Right atrium auricular region (tissue), 2 donors: ENCODE results near the gene NDST1. TPM values are rescaled to one million over a fixed set of nuclear protein-coding genes. Genes with fewer than 3 reads are reported as not detected.
"Not testable (repeated sequence)": the region's sequence is repeated elsewhere in the genome, so short reads cannot be mapped to it uniquely, and the experiment has no call there.

Source experiments
- DNase-seq: peaks from one replicate; pipeline ENCODE4 v3.0.0-alpha.2; 2019; ENCODE audit warnings: low spot score
- H3K27ac ChIP-seq, 2 donors: fragments of 200-600 bp; sonication (generic); 1 replicate in 1 of 2; 2 replicates in 1 of 2; pipeline ENCODE4 v1.5.1; 2016 to 2019
- H3K27me3 ChIP-seq, 2 donors: fragments of 200-600 bp; sonication (generic); one replicate each; pipeline versions ENCODE4 v1.5.1 to v1.6.0; 2017 to 2019
- H3K36me3 ChIP-seq: fragments of 200-600 bp; sonication (generic); one replicate; pipeline ENCODE4 v1.5.1; 2016
- H3K4me1 ChIP-seq, 2 donors: fragments of 200-600 bp; sonication (generic); one replicate each; pipeline versions ENCODE4 v1.5.1 to v1.6.0; 2017 to 2019
- H3K4me3 ChIP-seq, 2 donors: fragments of 200-600 bp; sonication (generic); 1 replicate in 1 of 2; 2 replicates in 1 of 2; pipeline ENCODE4 v1.5.1; 2017 to 2019; ENCODE audit warnings: mild to moderate bottlenecking in 1 of 2, moderate library complexity in 1 of 2
- H3K9me3 ChIP-seq, 2 donors: fragments of 200-600 bp; sonication (generic); one replicate each; pipeline ENCODE4 v1.5.1; 2019
- total RNA-seq, 2 donors: library from RNA; depleted of rRNA; stranded (reverse); fragments of >200 nt; gene quantifications; one replicate each; pipeline ENCODE4 v1.1.0, GENCODE V29; 2016
- TF ChIP-seq, protein P1 (sequence below), 2 donors: fragments of 200-600 bp; sonication (generic); IDR thresholded peaks; one replicate each; pipeline ENCODE4 v1.5.1; 2019; ENCODE audit warnings: antibody characterized with exemption in 2 of 2

The NDST1 gene
- total RNA-seq, 2 donors from 2014 or later: 81.4 to 91.8 TPM

DNA sequence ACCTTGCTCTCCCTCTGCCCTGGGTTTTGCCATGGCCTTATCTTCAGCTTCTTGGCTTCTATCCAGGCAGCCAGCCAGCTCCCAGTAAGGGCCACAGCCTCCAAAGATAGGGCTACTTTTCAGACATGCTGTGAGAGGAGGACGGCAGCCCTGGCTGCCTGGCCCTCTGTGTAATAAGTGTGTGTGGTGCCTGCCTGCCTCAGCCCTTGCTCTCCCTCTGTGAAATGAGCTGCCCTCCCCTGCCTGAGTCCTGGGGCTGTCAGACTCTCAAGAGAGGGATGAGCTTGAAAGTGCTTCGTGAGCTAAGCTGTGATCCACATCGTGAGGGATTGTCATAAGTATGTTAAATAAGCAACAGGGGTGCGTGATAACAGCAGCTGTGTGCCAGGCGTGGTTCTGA lies 8.1 kb downstream of the NDST1 start:
- Histone ChIP-seq H3K27me3 (no peaks in the 10 kb centered on the region), H3K27ac (peak overlapping the region; percentile 73 to 78), H3K4me3 (no peak overlapping the region), H3K36me3 (peaks cover 3% of the 10 kb centered on the region), H3K4me1 (peaks cover 0 to 85% of the 10 kb centered on the region in 2 donors), H3K9me3 (no peaks in the 10 kb centered on the region)
- DNase-seq: peak; percentile 71
- TF ChIP-seq, protein P1, sequence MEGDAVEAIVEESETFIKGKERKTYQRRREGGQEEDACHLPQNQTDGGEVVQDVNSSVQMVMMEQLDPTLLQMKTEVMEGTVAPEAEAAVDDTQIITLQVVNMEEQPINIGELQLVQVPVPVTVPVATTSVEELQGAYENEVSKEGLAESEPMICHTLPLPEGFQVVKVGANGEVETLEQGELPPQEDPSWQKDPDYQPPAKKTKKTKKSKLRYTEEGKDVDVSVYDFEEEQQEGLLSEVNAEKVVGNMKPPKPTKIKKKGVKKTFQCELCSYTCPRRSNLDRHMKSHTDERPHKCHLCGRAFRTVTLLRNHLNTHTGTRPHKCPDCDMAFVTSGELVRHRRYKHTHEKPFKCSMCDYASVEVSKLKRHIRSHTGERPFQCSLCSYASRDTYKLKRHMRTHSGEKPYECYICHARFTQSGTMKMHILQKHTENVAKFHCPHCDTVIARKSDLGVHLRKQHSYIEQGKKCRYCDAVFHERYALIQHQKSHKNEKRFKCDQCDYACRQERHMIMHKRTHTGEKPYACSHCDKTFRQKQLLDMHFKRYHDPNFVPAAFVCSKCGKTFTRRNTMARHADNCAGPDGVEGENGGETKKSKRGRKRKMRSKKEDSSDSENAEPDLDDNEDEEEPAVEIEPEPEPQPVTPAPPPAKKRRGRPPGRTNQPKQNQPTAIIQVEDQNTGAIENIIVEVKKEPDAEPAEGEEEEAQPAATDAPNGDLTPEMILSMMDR (IDR thresholded peaks at IDR 0.05): no peak

DNA sequence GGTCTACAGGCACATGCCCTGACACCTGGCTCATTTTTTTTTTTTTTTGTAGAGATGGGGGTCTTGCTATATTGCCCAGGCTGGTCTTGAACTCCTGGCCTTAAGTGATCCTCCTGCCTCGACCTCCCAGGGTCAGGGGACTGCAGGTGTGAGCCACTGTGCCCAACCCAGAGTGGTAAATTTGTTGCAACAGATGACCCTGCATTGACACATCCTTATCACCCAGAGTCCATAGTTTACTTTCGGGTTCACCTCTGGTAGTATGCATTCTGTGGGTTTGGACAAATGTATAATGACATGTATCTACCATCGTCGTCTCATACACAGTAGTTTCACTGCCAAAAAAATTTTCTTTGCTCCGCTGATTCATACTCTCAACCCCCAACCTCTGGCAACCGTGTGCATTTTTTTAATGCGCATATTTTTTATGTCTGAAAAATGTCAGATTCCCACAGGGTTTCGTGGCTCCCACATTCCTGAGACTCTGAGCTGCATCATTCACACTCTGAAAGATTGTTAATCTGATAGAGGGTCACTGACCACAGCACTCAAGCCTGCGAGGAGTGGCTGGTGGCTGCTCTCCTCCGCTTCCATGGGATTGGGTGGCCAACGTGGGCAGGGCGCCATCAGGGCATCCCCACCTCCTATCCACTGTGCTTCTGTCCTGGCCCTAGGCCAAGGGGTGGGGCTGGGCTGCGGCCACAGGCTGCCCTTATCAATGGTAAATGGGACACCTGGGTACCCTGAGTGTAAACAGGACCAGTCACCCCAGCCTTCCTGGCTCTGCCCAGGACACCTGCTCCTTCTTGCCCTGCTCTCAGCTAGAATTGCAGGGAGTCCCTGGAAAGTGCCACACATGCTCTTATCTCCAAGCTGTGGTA lies 9.6 kb downstream of the NDST1 start:
- no peak for DNase-seq
- Histone ChIP-seq H3K9me3 (no peaks in the 10 kb centered on the region), H3K27me3 (no peaks in the 10 kb centered on the region), H3K4me3 (no peak overlapping the region), H3K27ac (peak overlapping the region; percentile 5 to 37), H3K36me3 (peaks cover 14% of the 10 kb centered on the region), H3K4me1 (peaks cover 0 to 85% of the 10 kb centered on the region in 2 donors)
- TF ChIP-seq, protein P1 (IDR thresholded peaks at IDR 0.05): no peak

DNA sequence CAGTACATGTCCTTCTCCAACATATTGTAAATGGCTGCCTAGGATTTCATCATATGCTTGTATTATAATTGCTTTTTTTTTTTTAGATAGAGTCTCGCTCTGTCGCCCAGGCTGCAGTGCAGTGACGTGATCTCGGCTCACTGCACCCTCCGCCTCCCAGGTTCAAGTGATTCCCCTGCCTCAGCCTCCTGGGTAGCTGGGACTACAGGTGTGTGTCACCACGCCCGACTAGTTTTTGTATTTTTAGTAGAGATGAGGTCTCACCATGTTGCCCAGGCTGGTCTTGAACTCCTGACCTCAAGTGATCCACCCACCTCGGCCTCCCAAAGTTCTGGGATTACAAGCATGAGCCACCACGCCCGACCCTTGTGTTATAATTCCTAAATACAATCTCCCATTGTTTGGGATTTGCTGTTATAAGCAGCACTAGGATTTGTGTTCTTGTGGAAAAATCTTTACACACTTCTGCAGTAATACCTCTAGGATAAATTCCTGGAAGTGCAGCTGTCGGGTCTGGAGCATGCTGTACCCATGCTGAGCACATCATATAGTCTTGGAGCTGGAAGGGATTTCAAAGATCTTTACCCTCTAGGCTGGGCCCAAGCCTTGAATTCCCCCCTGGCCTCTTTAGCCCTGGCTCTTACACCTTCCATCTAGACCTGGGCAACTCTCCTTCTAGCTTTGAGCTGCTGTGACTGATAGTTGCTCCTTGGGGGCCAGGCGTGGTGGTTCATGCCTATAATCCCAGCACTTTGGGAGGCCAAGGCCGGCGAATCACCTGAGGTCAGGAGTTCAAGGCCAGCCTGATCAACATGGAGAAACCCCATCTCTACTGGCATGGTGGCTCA lies 11.0 kb downstream of the NDST1 start:
- not testable (repeated sequence) for H3K27ac ChIP-seq, H3K4me3 ChIP-seq, DNase-seq, H3K27me3 ChIP-seq, H3K9me3 ChIP-seq
- H3K36me3 ChIP-seq: peaks cover 14% of the 10 kb centered on the region
- H3K4me1 ChIP-seq: peaks cover 0 to 95% of the 10 kb centered on the region in 2 donors

DNA sequence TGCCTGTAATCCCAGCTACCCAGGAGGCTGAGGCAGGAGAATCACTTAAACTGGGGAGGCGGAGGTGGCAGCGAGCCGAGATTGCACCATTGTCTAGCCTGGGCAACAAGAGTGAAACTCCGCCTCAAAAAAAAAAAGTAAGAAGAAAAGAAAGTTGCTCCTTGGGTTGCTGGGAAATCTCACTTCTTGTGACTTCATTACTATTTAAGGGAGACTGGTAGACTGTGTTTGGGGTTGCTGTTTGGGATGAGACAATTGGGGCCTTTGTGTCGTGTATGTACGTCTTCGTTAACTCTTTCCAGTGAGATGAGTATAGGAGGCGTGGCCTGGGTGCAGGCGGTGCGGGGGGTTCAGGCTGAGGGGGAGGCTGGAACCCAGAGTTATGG lies 11.6 kb downstream of the NDST1 start:
- Histone ChIP-seq H3K36me3 (peaks cover 14% of the 10 kb centered on the region), H3K4me1 (peaks cover 0 to 100% of the 10 kb centered on the region in 2 donors), H3K27me3 (no peaks in the 10 kb centered on the region), H3K27ac (no peak overlapping the region), H3K9me3 (no peaks in the 10 kb centered on the region), H3K4me3 (no peak overlapping the region)
- no peak for DNase-seq
- TF ChIP-seq, protein P1 (IDR thresholded peaks at IDR 0.05): no peak

DNA sequence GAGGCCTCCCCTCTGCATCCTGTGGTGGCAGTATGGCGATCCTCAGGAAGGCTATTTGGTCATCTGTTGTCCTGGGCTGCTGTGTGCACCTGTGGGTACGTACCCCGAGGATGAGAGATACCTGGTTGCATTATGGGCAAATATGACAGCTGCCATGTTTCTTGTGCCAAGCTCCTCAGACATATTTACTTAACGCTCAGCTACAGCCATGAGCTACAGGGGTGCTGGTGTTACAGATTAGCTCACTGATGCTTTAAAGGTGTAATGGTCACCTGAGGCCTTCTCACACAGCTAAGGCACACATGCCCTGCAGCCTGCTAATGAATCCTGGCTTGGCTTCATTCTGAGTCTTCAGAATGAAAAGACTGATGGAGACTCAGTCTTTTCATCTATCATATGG lies 12.0 kb downstream of the NDST1 start:
- DNase-seq: no peak
- no peak overlapping the region for H3K4me3 ChIP-seq
- H3K36me3 ChIP-seq: peaks cover 14% of the 10 kb centered on the region
- no peak overlapping the region for H3K27ac ChIP-seq
- H3K9me3 ChIP-seq: no peaks in the 10 kb centered on the region
- H3K27me3 ChIP-seq: no peaks in the 10 kb centered on the region
- peaks cover 0 to 100% of the 10 kb centered on the region in 2 donors for H3K4me1 ChIP-seq
- TF ChIP-seq, protein P1 (IDR thresholded peaks at IDR 0.05): no peak
